Measurements from ENCODE around the gene TTC34.

TTC34 gene

GRCh38 chr1:2642131-2642559 is 159.3 kb downstream of the TTC34 start:
- Histone ChIP-seq H3K4me1 (ENCODE audit: control insufficient read depth, insufficient read depth, low read length) (peaks cover 7% of the 10 kb centered on the region), H3K27me3 (ENCODE audit: control insufficient read depth, insufficient read depth, low read length, poor library complexity, severe bottlenecking) (peaks cover 5% of the 10 kb centered on the region), H3K9me3 (ENCODE audit: control insufficient read depth, low read length) (no peaks in the 10 kb centered on the region), H3K36me3 (ENCODE audit: control insufficient read depth, insufficient read depth, low read length) (no peaks in the 10 kb centered on the region), H3K4me3 (ENCODE audit: insufficient read depth, low read depth, low read length) (peak overlapping the region; percentile 90), H3K27ac (ENCODE audit: insufficient read depth, low read depth, low read length, poor library complexity, severe bottlenecking) (no peak overlapping the region)
- 55 to 57% methylated on average over 11 of the region's 11 CpGs for WGBS, 2 experiments

GRCh38 chr1:2641381-2642130 is 159.9 kb downstream of the TTC34 start:
- no peak overlapping the region for H3K27ac ChIP-seq (ENCODE audit: insufficient read depth, low read depth, low read length, poor library complexity, severe bottlenecking)
- H3K4me3 ChIP-seq (ENCODE audit: insufficient read depth, low read depth, low read length), result peak overlapping the region; percentile 90
- 92 to 94% methylated on average over 34 of the region's 34 CpGs for WGBS, 2 experiments

GRCh38 chr1:2640626-2641025 is 160.9 kb downstream of the TTC34 start:
- H3K9me3 ChIP-seq (ENCODE audit: control insufficient read depth, low read length), result peaks cover 4% of the 10 kb centered on the region
- H3K27me3 ChIP-seq (ENCODE audit: control insufficient read depth, insufficient read depth, low read length, poor library complexity, severe bottlenecking), result peaks cover 5% of the 10 kb centered on the region
- peaks cover 7% of the 10 kb centered on the region for H3K4me1 ChIP-seq (ENCODE audit: control insufficient read depth, insufficient read depth, low read length)
- no peak overlapping the region for H3K4me3 ChIP-seq (ENCODE audit: insufficient read depth, low read depth, low read length)
- H3K27ac ChIP-seq (ENCODE audit: insufficient read depth, low read depth, low read length, poor library complexity, severe bottlenecking), result no peak overlapping the region
- 88% methylated on average over 3 of the region's 3 CpGs for WGBS, 2 experiments
- no peaks in the 10 kb centered on the region for H3K36me3 ChIP-seq (ENCODE audit: control insufficient read depth, insufficient read depth, low read length)

More at GRCh38 chr1:2641381-2642130, 159.9 kb downstream of the TTC34 start:
- peaks cover 7% of the 10 kb centered on the region for H3K4me1 ChIP-seq (ENCODE audit: control insufficient read depth, insufficient read depth, low read length)
- no peaks in the 10 kb centered on the region for H3K36me3 ChIP-seq (ENCODE audit: control insufficient read depth, insufficient read depth, low read length)
- peaks cover 5% of the 10 kb centered on the region for H3K27me3 ChIP-seq (ENCODE audit: control insufficient read depth, insufficient read depth, low read length, poor library complexity, severe bottlenecking)
- peaks cover 4% of the 10 kb centered on the region for H3K9me3 ChIP-seq (ENCODE audit: control insufficient read depth, low read length)

- H3K27ac ChIP-seq (ENCODE audit: insufficient read depth, low read depth, low read length, poor library complexity, severe bottlenecking), result no peak overlapping the region
- WGBS, 2 experiments, result 88 to 89% methylated on average over 26 of the region's 26 CpGs
- H3K9me3 ChIP-seq (ENCODE audit: control insufficient read depth, low read length), result peaks cover 4% of the 10 kb centered on the region
- H3K27me3 ChIP-seq (ENCODE audit: control insufficient read depth, insufficient read depth, low read length, poor library complexity, severe bottlenecking), result peaks cover 5% of the 10 kb centered on the region
- no peak overlapping the region for H3K4me3 ChIP-seq (ENCODE audit: insufficient read depth, low read depth, low read length)
- H3K4me1 ChIP-seq (ENCODE audit: control insufficient read depth, insufficient read depth, low read length), result peaks cover 7% of the 10 kb centered on the region
- H3K36me3 ChIP-seq (ENCODE audit: control insufficient read depth, insufficient read depth, low read length), result no peaks in the 10 kb centered on the region
Observed at GRCh38 chr1:2639607-2640521, 161.6 kb downstream of the TTC34 start.

- Histone ChIP-seq H3K36me3 (ENCODE audit: control insufficient read depth, insufficient read depth, low read length) (no peaks in the 10 kb centered on the region), H3K9me3 (ENCODE audit: control insufficient read depth, low read length) (peaks cover 4% of the 10 kb centered on the region), H3K27me3 (ENCODE audit: control insufficient read depth, insufficient read depth, low read length, poor library complexity, severe bottlenecking) (peaks cover 5% of the 10 kb centered on the region), H3K27ac (ENCODE audit: insufficient read depth, low read depth, low read length, poor library complexity, severe bottlenecking) (no peak overlapping the region), H3K4me3 (ENCODE audit: insufficient read depth, low read depth, low read length) (no peak overlapping the region), H3K4me1 (ENCODE audit: control insufficient read depth, insufficient read depth, low read length) (peaks cover 7% of the 10 kb centered on the region)
- WGBS, 2 experiments, result 79% methylated on average over 11 of the region's 11 CpGs
Observed at GRCh38 chr1:2639203-2639602, 162.3 kb downstream of the TTC34 start.

- H3K4me3 ChIP-seq (ENCODE audit: insufficient read depth, low read depth, low read length), result no peak overlapping the region
- WGBS, 2 experiments, result 85 to 86% methylated on average over 16 of the region's 16 CpGs
Observed at GRCh38 chr1:2638466-2639115, 162.9 kb downstream of the TTC34 start.

GRCh38 chr1:2637442-2638145 is 163.9 kb downstream of the TTC34 start:
- H3K27me3 ChIP-seq (ENCODE audit: control insufficient read depth, insufficient read depth, low read length, poor library complexity, severe bottlenecking), result no peaks in the 10 kb centered on the region
- H3K4me1 ChIP-seq (ENCODE audit: control insufficient read depth, insufficient read depth, low read length), result peaks cover 14% of the 10 kb centered on the region
- H3K36me3 ChIP-seq (ENCODE audit: control insufficient read depth, insufficient read depth, low read length), result no peaks in the 10 kb centered on the region
- 80 to 82% methylated on average over 10 of the region's 10 CpGs for WGBS, 2 experiments
- peaks cover 4% of the 10 kb centered on the region for H3K9me3 ChIP-seq (ENCODE audit: control insufficient read depth, low read length)
- no peak overlapping the region for H3K27ac ChIP-seq (ENCODE audit: insufficient read depth, low read depth, low read length, poor library complexity, severe bottlenecking)
- H3K4me3 ChIP-seq (ENCODE audit: insufficient read depth, low read depth, low read length), result no peak overlapping the region

More at GRCh38 chr1:2638466-2639115, 162.9 kb downstream of the TTC34 start:
- no peak overlapping the region for H3K27ac ChIP-seq (ENCODE audit: insufficient read depth, low read depth, low read length, poor library complexity, severe bottlenecking)
- H3K36me3 ChIP-seq (ENCODE audit: control insufficient read depth, insufficient read depth, low read length), result no peaks in the 10 kb centered on the region
- H3K27me3 ChIP-seq (ENCODE audit: control insufficient read depth, insufficient read depth, low read length, poor library complexity, severe bottlenecking), result peaks cover under 1% of the 10 kb centered on the region
- peaks cover 4% of the 10 kb centered on the region for H3K9me3 ChIP-seq (ENCODE audit: control insufficient read depth, low read length)
- H3K4me1 ChIP-seq (ENCODE audit: control insufficient read depth, insufficient read depth, low read length), result peaks cover 7% of the 10 kb centered on the region

GRCh38 chr1:2636733-2637132 is 164.8 kb downstream of the TTC34 start:
- WGBS, 2 experiments, result 92 to 93% methylated on average over 7 of the region's 7 CpGs
- peaks cover 8% of the 10 kb centered on the region for H3K4me1 ChIP-seq (ENCODE audit: control insufficient read depth, insufficient read depth, low read length)

GRCh38 chr1:2635361-2636010 is 166.0 kb downstream of the TTC34 start:
- Histone ChIP-seq H3K36me3 (ENCODE audit: control insufficient read depth, insufficient read depth, low read length) (no peaks in the 10 kb centered on the region), H3K27me3 (ENCODE audit: control insufficient read depth, insufficient read depth, low read length, poor library complexity, severe bottlenecking) (no peaks in the 10 kb centered on the region), H3K27ac (ENCODE audit: insufficient read depth, low read depth, low read length, poor library complexity, severe bottlenecking) (no peak overlapping the region), H3K9me3 (ENCODE audit: control insufficient read depth, low read length) (peaks cover 4% of the 10 kb centered on the region), H3K4me3 (ENCODE audit: insufficient read depth, low read depth, low read length) (no peak overlapping the region), H3K4me1 (ENCODE audit: control insufficient read depth, insufficient read depth, low read length) (peaks cover 7% of the 10 kb centered on the region)
- WGBS, 2 experiments, result 81 to 85% methylated on average over 10 of the region's 10 CpGs

More at GRCh38 chr1:2636733-2637132, 164.8 kb downstream of the TTC34 start:
- Histone ChIP-seq H3K27ac (ENCODE audit: insufficient read depth, low read depth, low read length, poor library complexity, severe bottlenecking) (no peak overlapping the region), H3K27me3 (ENCODE audit: control insufficient read depth, insufficient read depth, low read length, poor library complexity, severe bottlenecking) (no peaks in the 10 kb centered on the region), H3K9me3 (ENCODE audit: control insufficient read depth, low read length) (peaks cover 4% of the 10 kb centered on the region), H3K4me3 (ENCODE audit: insufficient read depth, low read depth, low read length) (no peak overlapping the region), H3K36me3 (ENCODE audit: control insufficient read depth, insufficient read depth, low read length) (no peaks in the 10 kb centered on the region)
